ENCODE results near the gene NOTO. TPM values are rescaled to one million over a fixed set of nuclear protein-coding genes. Genes with fewer than 3 reads are reported as not detected.

Gene NOTO
- not detected in 2 replicates for total RNA-seq

DNA sequence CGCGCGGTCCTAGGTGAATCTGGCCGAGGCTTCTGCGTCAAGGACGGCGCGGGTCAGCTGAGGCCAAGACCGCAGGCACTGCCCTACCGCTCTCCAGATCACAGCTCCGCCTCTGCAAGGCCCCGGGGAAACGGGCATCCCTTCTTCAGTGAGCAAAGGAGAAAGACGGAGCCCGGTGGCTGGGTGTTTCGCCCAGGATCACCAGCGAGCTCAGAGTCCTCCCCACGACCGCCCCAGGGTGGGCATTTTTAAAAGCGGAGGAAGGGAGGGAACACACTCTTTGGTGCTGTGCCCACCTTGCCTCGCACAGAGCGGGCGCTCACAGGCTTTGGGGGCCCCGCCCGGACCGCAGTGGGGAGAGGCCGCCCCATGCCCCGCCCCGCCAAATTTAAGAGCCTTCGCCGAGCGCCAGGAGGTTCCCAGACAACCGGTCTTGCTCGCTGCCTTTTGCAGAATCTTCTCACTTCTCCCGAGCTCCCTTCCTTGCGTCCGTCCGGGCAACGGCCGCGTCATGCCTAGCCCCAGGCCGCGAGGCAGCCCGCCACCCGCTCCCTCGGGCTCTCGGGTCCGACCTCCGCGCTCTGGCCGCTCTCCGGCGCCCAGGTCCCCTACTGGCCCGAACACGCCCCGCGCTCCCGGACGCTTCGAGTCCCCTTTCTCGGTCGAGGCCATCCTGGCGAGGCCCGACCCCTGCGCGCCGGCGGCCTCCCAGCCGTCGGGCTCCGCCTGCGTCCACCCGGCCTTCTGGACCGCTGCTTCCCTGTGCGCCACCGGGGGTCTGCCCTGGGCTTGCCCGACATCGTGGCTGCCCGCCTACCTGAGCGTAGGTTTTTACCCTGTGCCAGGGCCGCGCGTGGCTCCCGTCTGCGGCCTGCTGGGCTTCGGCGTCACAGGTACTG, at the start of gene NOTO:
TSS of gene NOTO (plus strand) at position 419 of the 899 bp plus-strand sequence. CDS start at position 512, 93 bp downstream.

DNA sequence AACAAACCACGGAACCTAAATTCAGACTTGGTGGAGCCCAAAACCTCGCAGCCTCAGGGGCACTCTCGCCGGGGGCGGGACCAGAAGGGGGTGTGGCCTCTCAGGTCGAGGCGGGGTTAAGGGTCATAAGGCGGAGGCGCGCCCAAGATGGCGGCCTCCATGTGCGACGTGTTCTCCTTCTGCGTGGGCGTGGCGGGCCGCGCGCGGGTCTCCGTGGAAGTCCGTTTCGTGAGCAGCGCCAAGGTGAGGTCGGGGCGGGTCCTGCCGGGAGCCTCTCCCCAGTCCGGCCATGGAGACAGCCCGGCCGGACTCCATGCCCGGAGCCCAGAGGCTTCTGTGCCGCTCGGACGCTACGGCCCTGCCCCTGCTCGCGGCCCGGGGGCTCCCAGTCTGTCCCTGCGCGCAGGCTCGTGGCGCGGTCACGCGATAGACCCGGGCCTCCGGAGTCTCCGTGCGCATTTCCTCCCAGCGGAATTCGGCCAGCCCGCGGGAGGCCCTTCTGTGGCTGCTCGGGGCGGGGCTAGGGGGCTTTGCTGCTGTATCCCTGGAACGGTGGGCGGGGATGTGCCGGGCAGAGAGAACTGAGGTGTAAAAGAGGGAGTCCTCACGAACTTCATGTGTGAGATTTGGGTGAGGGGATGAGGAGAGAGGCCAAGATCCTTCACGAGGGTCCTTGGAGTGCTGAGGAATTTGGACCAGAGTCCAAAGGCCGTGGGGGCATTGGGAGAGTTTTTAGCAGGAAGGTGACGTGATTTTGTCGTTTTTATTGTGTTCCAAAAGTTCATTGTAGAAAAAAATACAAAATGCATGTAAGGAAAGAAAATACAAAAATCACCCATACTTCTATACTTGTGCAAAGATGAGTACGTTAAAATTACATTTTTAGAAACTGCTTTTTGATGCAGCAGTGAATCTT, 12.0 kb downstream of the NOTO start, which contains the start of gene SMYD5:
TSS of gene SMYD5 (plus strand) at position 126 of the 916 bp plus-strand sequence. CDS start at position 148, 22 bp downstream.

DNA sequence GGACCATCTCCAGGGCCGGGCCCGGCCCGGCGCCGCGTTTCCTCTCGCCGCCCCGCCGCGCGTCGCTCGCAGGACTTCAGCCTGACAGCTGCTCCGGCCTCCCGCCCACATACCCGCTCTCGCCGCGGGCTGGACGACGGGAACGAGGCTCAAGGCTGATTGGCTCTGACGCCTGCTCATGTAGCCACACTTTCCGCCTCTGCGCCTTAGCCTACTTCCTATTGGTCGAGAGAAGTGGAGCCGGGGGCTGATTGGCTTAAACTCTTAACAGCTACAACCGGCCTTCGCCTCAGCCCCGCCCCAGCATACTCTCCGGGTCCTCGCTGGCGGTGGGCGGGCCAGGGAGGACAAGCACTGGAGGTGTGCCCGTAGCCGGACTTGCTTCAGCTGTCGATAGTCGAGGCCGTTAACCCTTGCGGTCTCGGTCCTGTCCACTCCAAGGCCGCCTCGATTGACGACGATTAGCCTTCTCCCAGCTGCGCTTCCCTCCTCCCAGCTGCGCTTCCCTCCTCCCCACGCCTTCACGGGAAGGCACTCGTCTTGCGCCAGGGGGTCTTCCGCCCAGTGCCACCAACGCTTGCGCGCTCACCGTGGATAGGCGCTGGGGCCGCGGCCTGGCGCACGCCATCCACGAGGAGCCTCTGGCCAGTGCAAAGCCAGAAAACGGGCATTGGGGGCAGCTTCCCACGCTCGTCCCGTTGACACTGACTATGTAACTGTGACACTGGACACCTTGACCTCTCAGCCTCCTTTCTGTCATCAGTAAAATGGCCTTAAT, 31.0 kb downstream of the NOTO start, which contains the start of gene PRADC1:
TSS of gene PRADC1 (minus strand) at position 86 of the 778 bp plus-strand sequence. CDS start at position 7, 79 bp downstream.

DNA sequence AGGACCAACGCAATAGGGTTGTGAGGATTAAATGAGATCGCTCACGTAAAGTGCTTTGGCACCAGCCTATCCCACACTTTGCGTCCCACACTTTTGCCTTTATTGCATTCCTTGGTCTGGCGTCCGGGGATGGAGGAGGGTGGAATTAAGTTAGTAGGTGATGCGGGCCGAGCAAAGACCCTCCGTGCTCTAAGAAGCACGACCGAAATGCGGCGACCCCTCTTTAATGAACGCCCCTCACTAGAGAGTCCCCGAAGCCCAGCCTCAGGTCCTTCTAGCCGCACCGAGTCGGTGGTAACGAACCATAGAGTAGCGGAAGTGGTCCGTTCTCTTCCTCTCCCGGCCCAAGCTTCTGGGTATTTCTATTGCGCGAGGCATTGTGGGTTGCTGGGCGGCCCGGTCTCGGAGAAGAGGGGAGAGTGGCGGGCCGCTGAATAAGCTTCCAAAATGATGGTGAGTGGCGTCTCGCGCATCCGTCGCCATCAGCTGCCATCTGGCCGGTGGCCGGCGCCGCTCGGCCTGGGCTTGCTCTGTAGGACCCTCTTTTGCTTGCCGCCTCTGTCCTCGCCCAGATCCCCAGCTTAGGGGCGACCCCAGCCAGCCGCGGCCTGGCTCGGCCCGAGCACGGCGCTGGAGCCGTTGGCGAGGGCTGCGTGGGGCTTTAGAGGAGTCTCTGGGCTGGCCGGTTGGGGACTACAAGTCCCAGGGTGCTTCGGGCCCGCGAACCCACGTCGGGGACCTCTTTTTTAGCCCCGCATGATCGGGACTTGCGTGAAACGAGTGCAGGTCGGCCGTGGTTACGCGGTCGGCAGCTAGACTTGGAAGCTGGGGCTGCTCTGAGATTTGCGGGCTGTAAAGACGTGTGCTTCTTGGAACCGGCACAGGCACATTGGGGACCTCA, 31.8 kb downstream of the NOTO start, which contains the start of gene CCT7:
TSS of gene CCT7 (plus strand) at position 377 of the 901 bp plus-strand sequence. CDS start at position 448, 71 bp downstream.

Other genes starting within 250 kb of the NOTO start
- 10.3 and 15.6 TPM in 2 replicates for gene SFXN5, start 130.9 kb upstream of the NOTO start, total RNA-seq
- 32.6 and 36.6 TPM in 2 replicates for gene RAB11FIP5, start 89.6 kb upstream of the NOTO start, total RNA-seq
- 13.5 and 17.2 TPM in 2 replicates for gene SMYD5, start 11.7 kb downstream of the NOTO start, total RNA-seq
- 23.9 and 28.3 TPM in 2 replicates for gene PRADC1, start 30.7 kb downstream of the NOTO start, total RNA-seq
- 202 and 219 TPM in 2 replicates for gene CCT7, start 31.7 kb downstream of the NOTO start, total RNA-seq
- 1.7 and 2.4 TPM in 2 replicates for gene FBXO41, start 81.9 kb downstream of the NOTO start, total RNA-seq
- gene EGR4, start 91.0 kb downstream of the NOTO start, total RNA-seq: not detected in 2 replicates
- 8.0 and 10.2 TPM in 2 replicates for gene ALMS1, start 183.3 kb downstream of the NOTO start, total RNA-seq